CD4-positive, alpha-beta T cell treated with Interleukin-10 for 1 hour (primary cell): ENCODE measurements around the gene STAB1.

Source experiments
- DNase-seq: peaks from one replicate; pipeline ENCODE4 v3.0.0-alpha.2; 2020

Gene STAB1

DNA sequence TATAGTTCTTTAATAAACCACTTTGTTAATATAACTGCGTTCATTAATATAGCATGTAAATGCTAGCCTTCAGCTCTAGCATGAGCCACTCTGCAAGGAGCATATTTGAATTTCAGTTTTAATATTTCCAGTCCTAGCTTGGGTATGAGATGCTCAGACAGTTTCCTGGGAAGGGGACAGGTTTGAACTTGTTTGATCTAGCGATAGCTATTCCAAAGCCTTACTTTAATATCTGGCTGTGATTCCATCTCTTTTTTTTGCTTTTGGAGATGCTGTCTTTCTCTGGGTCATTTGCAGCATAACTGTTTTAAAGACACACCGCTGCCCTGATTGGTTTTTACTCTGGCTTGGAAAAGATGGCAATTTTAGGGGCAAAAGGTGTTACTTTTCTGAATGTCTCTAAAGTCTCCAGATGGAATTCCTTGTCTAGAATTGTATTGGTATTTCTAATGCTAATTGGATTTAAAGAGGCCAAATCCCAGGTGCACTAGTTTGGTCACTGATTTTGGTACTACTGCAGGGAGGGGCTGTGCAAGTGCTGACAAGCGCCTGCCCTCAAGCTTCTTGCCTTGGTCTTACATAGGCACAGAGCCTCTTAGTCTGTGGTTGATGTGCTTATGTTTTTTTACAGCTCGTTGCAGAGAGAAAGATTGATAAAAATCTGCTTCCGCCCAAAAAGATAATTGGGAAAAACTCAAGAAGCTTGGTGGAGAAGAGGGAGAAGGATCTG lies 36.9 kb upstream of the STAB1 start:
- no peak for DNase-seq

DNA sequence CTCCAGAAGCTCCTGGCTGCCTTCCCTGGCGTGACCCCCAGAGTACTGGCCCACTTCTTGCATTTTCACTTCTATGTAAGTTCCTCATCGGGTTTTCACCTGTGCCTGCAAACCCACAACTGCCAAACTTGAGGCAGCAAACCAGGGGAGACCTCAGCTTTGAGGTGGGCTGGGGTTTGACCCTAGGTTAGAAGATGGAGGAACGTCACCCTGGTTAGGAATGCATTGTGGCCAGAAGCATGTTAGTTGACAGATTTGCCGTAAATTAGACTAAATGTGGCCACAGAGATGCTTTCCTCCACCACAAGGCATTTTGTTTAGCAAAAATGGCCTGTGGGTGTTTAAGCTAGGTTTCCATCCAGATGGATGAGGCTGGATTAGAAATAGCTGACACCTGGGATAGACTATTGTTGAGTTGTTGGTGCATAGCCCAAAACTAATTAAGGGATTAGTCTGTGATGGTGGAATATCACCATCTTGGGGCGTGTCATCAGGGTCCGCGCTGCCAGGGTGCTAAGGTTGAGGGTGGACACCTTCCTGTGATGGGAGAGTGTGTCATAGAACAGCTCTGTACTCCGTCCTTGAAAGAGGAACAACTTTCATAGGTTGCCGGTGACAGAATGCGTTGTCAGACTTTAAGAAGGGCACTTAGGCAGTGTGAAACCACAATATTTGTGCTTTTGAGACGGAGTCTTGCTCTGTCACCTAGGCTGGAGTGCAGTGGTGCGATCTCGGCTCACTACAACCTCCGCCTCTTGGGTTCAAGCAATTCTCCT lies 36.2 kb upstream of the STAB1 start:
- DNase-seq, result peak; percentile 16

DNA sequence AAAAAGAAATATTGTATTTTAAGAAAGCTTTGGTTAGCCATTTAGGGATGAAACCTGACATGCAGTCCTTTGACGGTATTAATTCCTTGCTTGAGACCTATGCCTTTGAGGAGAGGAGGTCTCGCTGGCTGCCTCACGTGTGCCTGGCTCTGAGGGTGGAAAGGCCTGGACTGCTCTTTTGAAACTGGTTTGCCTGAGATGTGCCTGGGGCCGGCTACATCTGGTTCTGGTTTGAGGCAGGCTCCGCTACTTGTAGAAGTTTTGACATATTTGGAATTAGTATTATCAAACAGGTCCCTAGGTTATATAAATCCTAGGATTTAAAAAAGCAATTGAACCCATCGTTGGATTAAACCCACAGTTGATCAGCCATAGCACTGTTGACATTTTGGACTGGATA lies 33.3 kb upstream of the STAB1 start:
- DNase-seq, result no peak

DNA sequence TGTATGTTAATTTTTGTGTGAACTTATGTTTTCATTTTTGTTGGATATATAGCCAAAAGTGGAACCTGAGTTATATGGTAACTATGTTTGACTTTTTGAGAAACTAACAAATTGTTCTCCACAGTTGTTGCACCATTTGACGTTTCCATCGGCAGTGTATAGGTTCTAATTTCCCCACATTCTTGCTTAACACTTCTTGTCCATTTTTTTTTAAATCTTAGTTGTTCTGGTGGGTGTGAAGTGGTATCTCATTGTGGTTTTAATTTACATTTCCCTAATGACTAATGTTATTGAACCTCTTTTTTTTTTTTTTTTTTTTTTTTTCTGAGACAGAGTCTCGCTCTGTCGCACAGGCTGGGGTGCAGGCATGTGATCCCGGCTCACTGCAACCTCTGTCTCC lies 31.7 kb upstream of the STAB1 start:
- DNase-seq, result no peak

DNA sequence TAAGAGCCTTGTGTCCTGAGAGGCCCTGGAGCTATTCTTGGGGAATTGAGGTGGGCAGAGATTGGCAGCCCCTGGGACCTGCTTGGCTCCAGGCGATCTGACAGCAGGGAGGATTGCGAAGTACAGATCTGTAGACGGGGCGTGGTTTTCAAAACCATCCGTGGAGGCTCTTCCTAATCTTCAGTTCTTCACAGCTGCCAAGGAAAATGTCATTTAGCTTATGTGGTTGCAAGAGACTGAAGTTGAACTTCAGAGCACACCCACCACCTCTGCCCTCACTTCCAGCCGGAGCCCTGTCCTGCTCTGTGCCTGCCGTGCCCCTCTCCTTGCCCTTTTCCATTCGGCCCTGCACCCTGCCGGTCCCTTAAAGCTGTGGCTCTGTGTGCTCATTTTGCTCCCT lies 26.8 kb upstream of the STAB1 start:
- no peak for DNase-seq

DNA sequence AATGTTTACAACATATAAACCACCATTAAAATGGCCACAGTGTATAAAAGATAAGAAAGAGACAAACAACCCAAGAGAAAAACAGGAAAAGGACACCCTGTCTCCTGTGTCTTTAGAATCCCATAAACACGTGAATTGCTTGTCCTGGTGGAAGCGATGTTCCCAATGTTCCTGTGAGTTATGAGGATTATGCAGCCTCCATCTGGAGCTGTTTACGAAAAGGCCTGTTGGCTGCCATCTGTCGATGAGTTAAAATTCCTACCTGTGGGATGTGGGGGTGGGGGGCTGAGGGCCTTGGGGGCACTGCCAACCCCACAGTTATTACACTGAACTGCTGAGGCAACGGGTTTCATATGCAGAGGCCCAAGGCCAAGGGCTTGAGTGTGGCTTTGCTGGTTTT lies 26.1 kb upstream of the STAB1 start:
- DNase-seq, result no peak

DNA sequence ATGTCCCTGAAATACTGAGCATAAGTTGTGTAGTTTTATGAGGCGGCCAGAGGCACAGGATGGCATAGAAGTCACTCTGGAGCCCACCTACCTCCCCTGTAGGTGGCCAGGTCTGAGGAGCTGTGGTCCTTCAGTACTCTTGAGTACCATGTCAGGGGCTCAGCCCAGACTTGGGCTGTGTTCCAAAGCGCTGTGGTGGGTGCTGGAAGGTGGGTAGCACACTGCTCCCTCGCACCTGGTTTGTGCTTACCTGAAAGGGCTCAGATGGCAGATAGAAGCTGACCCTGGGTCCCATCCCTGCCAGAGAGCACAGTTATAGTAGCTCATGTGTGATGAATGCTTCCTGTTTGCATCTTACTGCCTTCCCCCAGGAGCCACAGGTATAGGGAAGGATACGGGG lies 24.2 kb upstream of the STAB1 start:
- no peak for DNase-seq

DNA sequence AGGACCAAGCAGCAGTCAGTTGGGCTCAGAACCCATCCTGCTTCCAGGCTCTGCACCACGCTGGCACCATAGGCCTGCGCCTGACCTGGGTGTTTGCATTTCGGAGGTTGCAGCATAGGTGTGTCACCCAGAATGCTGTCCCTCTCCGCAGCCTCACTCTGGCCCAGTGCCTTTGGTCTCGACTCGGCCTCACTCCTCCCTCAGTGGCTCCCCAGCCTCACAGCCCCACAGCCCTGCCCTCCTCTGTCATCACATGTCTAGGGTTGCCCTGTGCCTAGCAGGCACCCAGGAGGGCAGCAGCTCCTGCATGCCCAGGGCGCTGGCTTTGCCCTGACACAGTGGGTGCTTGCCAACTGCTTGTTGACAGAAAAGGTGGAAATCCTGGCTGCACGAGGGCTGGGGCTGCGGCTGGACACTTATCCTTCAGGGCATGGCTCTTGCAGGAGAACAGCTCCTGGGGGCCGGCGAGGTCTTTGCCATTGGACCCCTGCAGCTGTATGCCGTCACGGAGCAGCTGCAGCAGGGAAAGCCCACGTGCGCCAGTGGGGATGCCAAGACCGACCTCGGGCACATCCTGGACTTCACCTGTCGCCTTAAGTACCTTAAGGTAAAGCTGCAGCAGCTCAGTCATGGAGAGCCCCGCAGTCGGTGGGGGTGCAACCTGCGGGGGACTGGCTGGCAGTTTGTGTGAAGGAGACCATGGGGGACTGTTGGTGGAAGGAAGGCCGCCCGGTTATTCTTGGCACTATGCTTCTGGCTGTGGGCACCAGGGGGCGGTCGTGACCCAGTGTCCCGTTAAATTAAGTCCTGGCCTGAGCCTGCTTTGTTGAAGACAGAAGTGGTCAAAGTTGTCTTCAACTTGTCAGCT lies 23.5 kb upstream of the STAB1 start:
- DNase-seq, result peak; percentile 30

DNA sequence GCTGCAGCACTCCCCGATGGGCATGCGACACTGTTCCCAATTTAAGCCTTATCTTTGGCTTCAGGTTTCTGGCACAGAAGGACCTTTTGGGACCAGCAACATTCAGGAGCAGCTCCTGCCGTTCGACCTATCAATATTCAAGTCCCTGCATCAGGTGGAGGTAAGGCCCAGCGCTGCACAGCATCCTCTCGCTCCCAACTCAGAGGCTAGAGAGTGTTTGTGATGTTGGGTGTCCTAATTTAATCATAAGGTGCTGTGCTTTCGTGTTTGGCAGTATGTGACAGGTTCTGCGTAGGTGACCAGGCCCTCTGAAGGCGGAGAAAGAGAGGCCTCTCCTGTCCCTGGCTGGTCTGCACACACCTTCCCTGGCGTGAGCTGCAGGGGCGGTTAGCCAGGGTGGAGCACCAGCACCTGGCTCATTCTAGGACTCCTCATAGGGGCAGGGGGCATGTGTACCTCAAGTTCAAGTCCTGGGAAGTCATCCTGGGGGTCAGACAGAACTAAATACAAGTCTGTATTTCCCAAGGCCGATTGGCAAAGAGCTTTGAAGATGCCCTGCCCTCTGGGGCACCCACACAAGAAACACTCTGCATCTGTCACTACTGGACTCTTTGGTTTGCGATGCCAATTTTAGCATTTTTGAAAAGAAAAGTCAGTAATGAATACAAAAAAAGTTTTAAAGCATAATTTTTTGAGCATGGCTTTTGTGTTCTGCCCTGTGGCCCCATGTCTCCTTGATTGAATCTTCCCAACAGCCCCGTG lies 22.7 kb upstream of the STAB1 start:
- no peak for DNase-seq

DNA sequence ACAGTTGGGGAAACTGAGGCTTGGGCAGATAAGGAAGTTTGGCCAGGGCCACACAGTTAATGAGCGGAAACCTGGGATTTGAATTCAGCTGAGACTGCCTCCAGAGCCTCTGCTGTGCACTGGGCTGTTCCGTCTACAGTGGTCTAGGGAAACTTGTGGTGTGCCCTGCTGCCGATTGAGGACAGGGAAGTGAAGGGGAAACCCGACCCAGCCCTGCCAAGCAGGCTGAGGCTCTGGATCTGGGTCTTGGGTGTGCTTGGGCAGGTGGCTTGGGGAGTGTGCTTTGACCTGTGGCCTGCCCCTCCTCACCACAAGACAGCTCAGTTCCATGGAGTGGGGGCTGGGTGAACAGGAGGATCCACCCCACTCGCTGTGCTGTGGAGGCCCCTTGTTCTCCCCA lies 22.1 kb upstream of the STAB1 start:
- no peak for DNase-seq

DNA sequence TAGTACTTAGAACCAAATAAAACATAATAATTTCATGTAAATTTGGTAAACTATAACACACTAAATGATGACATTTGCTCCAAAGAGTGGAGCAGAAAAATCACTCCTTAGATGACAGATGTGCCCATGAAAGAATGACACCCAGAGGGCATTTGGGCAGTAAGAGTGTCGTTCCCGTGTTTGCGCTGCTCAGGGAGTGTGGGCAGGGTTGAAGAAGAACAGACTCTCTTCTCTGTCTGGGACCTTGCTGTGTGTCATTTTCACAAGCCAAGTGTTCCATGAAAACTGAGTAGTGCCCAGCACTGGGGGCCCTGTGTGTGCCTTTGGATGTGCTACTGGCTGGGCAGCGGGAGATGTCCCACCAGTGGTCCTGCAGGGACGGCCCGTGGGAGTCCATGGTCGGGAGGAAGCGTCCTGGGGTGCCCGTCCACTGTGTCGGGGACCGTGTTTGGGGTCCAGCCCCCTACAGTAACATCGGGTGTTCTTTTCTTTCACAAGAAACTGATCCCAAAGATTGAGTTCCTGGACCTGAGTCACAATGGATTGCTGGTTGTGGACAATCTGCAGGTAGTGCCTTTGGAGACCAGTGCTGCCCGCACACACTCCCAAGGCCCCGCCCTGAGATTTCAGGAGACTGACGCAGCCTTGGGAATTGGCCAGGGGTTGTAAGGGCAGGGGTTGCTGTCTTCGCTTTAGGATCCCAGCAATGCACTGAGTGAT lies 17.9 kb upstream of the STAB1 start:
- no peak for DNase-seq

DNA sequence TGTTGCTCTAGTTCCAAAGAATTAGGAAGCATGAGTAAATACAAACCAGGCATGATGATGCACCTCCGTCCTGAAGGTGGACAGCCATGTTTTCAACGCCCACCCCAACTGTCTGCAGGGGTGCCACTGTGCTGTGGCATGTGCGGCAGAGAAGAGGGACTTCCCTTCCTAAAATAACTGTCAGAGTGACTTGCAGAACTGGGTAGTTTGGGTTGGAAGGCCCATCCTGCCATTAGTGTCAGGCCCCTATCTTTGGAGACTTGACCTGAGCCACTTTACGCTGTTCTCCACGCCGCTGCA lies 17.4 kb upstream of the STAB1 start:
- no peak for DNase-seq

DNA sequence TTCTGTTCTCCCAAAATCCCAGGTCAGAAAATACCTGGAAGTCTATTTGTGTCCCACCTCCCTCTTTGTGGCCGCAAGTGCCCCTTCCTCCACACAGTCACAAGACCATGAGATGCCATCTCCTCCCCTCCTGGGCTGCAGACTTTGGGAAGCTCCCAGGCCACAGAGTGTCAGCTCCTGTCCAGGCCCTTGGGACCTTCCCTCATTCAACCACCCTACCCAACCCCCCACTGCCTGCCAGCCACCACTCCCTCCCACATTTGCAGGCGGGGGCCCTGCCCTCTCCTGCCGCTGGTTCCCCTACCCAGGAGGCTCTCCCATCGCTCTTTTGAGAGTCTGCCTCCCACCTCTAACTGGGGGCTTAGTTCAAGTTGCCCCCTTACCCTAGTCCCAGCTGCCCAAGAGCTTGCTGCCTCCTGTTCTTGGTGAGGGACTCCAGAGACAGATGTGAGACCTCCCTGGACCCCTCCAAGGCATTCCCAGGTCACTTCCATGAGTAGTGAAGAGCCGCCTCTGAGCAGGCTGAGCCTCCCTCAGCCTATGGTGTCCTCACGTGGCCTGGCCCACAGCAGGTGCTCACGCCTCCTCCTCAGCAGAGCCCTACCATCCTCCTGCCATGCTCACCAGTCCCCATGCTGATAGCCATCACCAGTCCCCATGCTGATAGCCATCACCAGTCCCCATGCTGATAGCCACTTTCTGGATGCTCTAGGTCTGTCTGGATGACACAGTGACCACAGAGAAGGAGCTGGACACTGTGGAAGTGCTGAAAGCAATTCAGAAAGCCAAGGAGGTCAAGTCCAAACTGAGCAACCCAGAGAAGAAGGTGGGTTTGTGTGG lies 15.9 kb upstream of the STAB1 start:
- DNase-seq, result no peak

DNA sequence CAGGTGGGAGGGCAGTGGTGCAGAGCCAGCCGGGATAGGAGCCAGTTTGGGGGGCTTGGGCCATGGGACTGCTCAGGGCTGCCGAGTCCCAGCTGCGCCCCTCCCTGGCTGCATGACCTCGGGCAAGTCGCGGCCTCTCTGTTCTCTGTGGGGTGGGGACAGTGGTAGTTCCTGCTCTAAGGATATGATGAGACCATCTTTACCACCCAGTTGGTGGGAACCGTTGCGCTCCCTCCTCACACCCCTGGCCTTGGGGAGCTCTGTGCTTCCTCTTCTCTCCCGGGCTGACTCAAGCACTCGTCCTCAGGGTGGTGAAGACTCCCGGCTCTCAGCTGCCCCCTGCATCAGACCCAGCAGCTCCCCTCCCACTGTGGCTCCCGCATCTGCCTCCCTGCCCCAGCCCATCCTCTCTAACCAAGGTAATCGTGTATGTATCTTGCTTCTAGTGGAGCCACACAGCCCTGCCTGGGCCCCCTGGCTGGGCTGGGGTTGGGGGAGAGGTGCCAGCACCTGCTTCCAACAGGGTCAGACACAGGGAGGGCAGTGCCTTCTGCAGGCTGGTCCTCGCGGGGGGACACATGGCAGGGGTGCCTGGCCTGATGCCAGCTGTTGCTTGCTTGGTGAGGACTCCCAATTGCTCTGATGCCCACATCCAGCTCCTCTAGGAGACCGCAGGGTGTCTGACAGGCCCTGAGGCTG lies 15.1 kb upstream of the STAB1 start:
- DNase-seq, result no peak

DNA sequence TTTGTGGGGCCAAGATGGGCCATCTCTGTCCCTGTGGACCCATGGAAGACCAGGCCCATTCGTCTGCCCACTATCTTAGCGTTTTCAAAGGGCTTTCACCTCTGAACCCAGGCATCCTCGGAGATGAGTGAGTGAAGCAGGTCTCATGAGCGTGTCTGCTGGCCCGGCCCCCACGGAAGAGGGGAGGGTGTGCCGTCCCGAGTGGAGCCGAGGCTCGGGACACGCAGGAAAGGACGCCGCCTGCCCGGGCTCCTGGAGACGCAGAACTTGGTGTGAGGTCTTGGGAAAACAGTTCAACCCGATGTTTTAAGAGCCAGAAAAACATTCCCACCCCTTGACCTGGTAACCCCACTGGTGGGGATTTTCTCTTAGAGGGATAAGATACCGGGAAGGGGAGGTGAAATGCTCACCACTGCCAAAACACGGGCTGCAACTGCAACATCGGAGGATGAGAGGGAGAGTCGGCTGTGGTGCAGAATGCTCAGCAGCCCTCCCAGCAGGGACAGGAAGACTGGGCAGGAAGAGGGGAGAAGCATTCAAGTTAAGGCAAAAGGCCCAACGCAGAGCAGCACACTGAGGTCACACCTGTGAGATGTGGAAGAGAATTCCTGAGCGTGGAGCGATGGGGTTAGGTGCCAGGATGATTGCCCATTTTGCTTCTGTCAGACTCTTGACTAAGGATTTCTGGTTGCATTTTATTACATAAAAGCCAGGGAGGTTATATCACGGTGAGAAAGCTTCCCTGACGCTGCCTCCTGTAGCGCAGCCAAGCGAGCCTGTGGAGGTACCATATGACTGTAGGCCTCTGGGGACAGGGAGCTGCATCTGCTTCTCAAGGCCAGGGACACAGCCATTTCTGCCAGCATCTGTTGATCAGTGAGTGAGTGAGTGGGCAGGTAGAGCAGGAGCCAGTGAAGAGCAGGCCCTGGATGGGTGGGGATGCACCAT lies 14.1 kb upstream of the STAB1 start:
- no peak for DNase-seq

DNA sequence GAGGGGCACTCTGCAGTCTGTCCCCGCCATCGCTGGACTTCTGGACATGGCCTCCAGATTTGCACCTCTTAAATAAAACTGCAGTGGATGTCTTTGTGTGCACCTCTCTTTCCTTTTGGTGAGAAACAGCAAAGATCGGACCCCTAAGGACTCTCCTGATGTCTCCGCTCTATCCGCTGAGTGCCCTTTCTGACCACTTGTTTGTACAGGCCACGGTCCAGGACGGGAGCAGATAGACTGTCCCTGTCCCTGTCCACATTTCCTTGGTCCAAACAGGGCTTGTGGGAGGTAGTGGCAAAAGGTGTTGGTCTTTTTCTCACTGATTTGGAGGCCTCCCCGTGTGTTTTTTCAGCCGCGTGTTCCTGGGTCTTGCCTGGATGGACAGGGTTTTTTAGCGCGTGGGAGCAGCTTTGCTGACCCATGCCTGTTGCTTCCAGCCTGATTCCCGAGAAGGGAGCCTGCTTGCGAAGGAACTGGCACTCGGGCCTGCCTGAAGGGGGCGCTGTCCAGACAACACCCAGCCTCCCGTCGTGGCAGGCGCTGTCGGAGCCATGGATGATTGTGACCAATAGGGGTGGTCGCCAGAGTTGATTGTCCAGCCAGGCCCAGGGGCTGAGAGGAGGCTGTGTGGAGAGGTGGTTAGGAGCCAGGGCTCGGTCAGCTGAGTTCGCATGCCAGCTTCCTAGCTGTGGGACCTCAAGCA lies 13.2 kb upstream of the STAB1 start:
- no peak for DNase-seq

DNA sequence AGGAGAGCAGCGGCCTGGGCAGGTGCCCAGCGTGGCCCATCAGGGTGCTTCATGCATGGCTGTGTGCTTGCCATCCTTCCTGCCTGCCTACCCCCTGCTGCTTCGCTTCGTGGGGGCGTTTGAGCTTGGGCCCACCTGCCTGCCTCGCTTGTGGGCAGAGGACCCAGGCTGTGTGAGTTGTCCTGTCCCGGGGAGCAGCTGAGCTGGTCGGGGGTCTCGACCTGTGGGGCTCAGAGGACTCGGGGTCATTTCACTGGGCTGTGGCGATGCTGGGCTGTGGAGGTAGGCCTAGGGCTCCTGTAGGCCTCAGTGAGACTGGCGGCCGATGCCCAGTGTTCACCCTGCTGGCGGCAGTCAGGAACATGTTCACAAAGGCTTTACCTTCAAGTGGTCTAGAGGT lies 12.1 kb upstream of the STAB1 start:
- no peak for DNase-seq

DNA sequence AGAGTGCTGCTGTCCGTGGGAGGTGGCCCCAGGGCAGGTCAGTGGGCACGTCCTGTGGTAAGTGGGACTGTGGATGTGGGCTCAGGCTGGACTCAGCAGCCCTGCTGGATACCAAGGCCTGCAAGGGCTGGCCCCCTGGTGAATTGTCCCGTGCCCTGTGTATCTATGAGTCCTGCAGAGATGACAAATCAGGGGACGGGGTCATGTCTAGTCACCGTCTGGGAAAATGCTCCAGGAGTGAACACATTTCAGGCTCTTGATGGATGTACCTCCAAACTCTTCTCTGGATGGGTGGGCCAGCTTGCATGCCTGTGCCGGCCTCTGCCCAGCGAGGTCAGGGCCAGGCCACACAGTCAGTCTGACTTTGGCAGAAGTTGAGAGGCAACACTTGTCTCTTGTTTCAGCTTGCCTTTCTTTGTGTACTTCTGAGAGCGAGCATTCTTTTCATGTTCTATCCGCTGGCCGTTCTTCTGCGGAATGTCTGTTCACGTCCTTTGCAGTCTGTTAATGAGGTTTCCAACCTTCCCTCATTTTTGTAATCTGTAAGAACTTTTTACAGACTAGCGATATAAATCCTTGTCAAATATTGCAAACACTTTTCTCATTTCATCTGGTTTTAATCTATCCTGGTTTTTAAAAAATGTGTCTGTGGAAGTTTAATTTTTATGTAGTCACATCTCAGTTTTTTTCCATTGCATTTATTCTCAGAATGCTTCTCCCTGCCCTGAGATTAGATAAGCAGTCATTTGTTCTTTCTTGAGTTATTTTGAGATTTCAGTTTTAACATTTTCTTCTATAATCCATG lies 11.4 kb upstream of the STAB1 start:
- no peak for DNase-seq
